Stimulated activated CD8-positive, alpha-beta memory T cell treated with anti-CD3 and anti-CD28 coated beads, Interleukin-15, amount 100 ng/mL, for 4 hours (primary cell): Measurements from ENCODE around the gene APBA3.

Source experiments
- DNase-seq, 2 donors: peaks; one replicate each; pipeline ENCODE4 v3.0.0-alpha.2; 2020; ENCODE audit warnings: low read depth in 2 of 2

The APBA3 gene

GRCh38 chr19:3788996-3789778 is 27.7 kb upstream of the APBA3 start:
- no peak for DNase-seq

- DNase-seq = peak in 1 of 2 donors; percentile 55
Observed at GRCh38 chr19:3785938-3786824, 24.7 kb upstream of the APBA3 start, which contains the start of gene MATK. Gene MATK (minus strand): TSS chr19:3786381. CDS start chr19:3785135, 1,246 bp downstream.

GRCh38 chr19:3785451-3785937 is 24.0 kb upstream of the APBA3 start:
- DNase-seq = peak; percentile 36 to 60

- DNase-seq = no peak
Observed at GRCh38 chr19:3784607-3785450, 23.3 kb upstream of the APBA3 start.

- DNase-seq = no peak
Observed at GRCh38 chr19:3783660-3784584, 22.4 kb upstream of the APBA3 start.

- no peak for DNase-seq
Observed at GRCh38 chr19:3782903-3783302, 21.4 kb upstream of the APBA3 start.

- no peak for DNase-seq
Observed at GRCh38 chr19:3782330-3782729, 20.8 kb upstream of the APBA3 start.

GRCh38 chr19:3781603-3782002 is 20.1 kb upstream of the APBA3 start:
- DNase-seq = no peak

- DNase-seq = no peak
Observed at GRCh38 chr19:3780786-3781304, 19.4 kb upstream of the APBA3 start.

- no peak for DNase-seq
Observed at GRCh38 chr19:3778899-3779723, 17.6 kb upstream of the APBA3 start.

- DNase-seq = no peak
Observed at GRCh38 chr19:3778104-3778867, 16.8 kb upstream of the APBA3 start.

GRCh38 chr19:3776479-3777040 is 15.1 kb upstream of the APBA3 start:
- no peak for DNase-seq

GRCh38 chr19:3775831-3776230 is 14.3 kb upstream of the APBA3 start:
- DNase-seq = no peak

- no peak for DNase-seq
Observed at GRCh38 chr19:3775374-3775711, 13.9 kb upstream of the APBA3 start.

GRCh38 chr19:3774621-3775373 is 13.3 kb upstream of the APBA3 start:
- DNase-seq = no peak

- no peak for DNase-seq
Observed at GRCh38 chr19:3773814-3774515, 12.5 kb upstream of the APBA3 start.

GRCh38 chr19:3771906-3772455 is 10.5 kb upstream of the APBA3 start, which contains the start of gene RAX2:
Gene RAX2 (minus strand): TSS chr19:3772228. CDS start chr19:3771742, 486 bp downstream.
- DNase-seq = no peak
